LNCaP clone FGC (cell line): Measurements from ENCODE around the gene GABRR2.

Source experiments
- DNase-seq: peaks from one replicate; pipeline ENCODE4 v3.0.0-alpha.2; 2011; ENCODE audit warnings: low read depth
- H3K4me3 ChIP-seq: 2 replicates; pipeline ENCODE4 v1.5.1; 2011; ENCODE audit warnings: mild to moderate bottlenecking, low read depth, low read length, control low read depth
- TF ChIP-seq, protein P1 (sequence below): IDR thresholded peaks from 2 replicates; pipeline ENCODE4 v1.5.1; 2012; ENCODE audit warnings: mild to moderate bottlenecking; ENCODE audit not compliant: control insufficient read depth, insufficient read depth; ENCODE audit errors: extremely low read depth

The GABRR2 gene

DNA sequence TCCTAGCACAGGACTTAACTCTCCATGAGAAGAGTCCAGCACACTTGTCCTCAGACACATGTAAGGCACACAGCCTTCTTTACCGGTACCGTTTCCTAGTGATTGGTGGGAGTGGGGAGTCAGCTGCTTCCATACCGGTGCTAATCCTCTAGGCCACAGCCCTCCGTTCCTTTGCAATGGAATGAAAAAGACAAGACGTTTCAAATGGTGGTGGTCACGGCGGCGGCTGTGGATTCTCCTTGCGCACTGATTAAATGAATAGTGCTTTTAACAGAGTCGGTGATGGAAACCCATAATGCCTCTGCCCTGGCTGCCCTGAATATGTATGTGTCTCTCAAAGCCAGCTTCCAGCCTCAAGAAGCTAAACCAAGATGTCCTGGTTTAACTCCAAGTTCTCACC, 63.1 kb downstream of the GABRR2 start:
- H3K4me3 ChIP-seq, result no peak overlapping the region
- no peak for DNase-seq
- TF ChIP-seq, protein P1, sequence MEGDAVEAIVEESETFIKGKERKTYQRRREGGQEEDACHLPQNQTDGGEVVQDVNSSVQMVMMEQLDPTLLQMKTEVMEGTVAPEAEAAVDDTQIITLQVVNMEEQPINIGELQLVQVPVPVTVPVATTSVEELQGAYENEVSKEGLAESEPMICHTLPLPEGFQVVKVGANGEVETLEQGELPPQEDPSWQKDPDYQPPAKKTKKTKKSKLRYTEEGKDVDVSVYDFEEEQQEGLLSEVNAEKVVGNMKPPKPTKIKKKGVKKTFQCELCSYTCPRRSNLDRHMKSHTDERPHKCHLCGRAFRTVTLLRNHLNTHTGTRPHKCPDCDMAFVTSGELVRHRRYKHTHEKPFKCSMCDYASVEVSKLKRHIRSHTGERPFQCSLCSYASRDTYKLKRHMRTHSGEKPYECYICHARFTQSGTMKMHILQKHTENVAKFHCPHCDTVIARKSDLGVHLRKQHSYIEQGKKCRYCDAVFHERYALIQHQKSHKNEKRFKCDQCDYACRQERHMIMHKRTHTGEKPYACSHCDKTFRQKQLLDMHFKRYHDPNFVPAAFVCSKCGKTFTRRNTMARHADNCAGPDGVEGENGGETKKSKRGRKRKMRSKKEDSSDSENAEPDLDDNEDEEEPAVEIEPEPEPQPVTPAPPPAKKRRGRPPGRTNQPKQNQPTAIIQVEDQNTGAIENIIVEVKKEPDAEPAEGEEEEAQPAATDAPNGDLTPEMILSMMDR, result no peak

- no peak for DNase-seq
- TF ChIP-seq, protein P1, result no peak
- no peak overlapping the region for H3K4me3 ChIP-seq
These were observed 63.9 kb downstream of the GABRR2 start for GRCh38 chr6:89251170-89251569.

DNA sequence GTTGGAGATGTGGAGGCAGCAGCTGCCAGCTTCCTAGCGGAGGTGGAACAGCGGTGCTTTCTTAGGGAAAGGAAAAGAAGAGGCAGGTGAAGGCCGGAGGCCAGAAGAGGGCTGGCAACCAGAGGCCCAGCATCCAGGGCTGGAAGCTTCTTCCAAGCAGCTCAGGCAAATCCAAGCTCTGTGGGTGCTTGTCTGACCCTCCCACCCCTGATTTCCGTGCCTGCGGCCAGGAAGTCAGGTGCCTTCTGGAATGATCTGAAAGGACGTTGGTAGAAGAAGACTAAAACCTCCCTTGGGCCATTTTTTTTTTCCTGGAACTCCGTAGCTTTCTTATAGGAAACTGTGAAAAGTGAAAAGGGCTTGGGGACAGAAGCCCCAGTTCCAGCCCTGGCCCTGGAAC, 64.9 kb downstream of the GABRR2 start:
- TF ChIP-seq, protein P1, result no peak
- H3K4me3 ChIP-seq, result no peak overlapping the region
- DNase-seq, result no peak

DNA sequence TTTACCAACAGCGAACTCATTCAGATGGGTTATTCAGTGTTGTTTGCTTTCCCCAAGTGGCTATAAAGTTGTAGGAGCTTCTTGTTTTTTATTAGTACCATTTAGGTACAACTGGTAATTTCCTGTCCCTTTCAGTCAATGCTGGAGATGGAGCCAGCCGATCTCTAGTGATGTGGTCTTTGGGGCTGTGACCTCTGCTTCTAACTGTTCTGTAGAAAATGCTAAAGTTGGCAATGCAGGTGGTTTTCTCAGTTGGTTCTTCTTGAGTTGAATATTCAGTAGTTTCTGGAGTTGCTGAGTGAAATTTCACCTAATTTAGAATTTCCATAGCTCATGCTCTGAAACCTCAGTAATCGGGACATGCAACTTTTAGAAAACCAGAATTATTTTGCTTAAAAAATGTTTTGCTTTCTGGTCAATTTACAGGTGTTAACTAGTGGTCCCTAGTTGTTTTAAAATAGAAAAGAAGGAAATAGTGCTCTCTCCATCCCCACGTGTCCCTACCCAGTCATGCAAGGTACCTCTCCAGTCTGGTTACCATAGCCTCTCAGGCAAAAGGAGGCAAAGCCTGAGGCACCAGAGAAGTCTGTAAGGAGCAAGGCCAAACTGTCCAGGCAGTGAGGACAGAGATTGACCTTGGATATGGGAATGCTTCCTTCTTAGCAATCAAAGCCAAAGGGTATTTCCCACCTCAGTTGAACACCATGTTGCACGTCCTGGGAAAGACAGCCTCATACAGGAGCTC, 70.7 kb downstream of the GABRR2 start:
- no peak for DNase-seq
- H3K4me3 ChIP-seq, result no peak overlapping the region
- TF ChIP-seq, protein P1, result no peak

GRCh38 chr6:89243331-89243629, 71.8 kb downstream of the GABRR2 start:
- no peak overlapping the region for H3K4me3 ChIP-seq
- no peak for DNase-seq
- TF ChIP-seq, protein P1, result no peak

- H3K4me3 ChIP-seq, result no peak overlapping the region
- TF ChIP-seq, protein P1, result peak; percentile 47
- no peak for DNase-seq
These were observed 72.3 kb downstream of the GABRR2 start for GRCh38 chr6:89242574-89243330.

DNA sequence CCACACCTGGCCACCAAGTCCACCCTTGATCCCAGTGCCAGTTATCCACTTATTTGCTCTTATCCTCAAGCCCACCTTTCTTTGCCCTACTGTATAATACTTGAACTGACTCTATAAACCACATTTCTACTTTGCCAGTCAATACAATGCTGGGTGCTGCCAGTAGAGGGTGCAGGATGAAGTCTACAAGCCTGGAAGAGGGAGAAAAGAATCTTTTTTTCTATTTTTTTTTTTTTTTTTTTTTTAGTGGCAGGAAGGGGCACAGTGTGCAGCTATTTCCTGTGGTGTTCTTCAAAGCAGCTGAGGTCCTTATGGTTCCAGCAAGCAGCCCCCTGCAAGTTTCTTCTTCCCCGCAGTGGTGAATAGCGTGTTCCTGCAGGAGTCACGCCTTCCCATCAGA, 75.8 kb downstream of the GABRR2 start:
- H3K4me3 ChIP-seq, result no peak overlapping the region
- TF ChIP-seq, protein P1, result no peak
- DNase-seq, result no peak
